GM19193 (cell line): ENCODE results near the gene NF1.

Experiments used
- POLR2A ChIP-seq: IDR thresholded peaks from 4 replicates; pipeline ENCODE4 v1.6.1; 2011; ENCODE audit not compliant: insufficient read depth, insufficient read length; ENCODE audit errors: extremely low read depth

The NF1 gene

GRCh38 chr17:31283841-31284240 lies 189.1 kb downstream of the NF1 start:
- no peak for TF ChIP-seq POLR2A

DNA sequence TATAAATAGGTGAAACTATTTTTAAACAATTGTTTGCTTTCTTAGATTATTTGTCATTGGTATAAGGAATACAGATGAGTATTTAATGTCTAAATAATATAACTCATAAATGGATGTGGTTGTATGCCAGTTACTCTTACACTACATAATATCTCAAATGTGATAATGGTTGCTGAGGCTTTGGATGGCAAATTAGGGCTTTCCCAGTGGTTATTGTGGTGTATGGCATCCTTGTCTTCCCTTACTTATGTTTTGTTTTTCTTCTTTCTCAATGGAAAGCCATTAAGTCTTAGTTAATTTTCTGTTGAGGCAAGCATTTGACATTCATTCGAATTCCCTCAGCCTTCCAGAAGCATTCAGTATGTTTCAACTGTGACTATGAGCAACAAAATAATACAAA lies 191.8 kb downstream of the NF1 start:
- no peak for TF ChIP-seq POLR2A

DNA sequence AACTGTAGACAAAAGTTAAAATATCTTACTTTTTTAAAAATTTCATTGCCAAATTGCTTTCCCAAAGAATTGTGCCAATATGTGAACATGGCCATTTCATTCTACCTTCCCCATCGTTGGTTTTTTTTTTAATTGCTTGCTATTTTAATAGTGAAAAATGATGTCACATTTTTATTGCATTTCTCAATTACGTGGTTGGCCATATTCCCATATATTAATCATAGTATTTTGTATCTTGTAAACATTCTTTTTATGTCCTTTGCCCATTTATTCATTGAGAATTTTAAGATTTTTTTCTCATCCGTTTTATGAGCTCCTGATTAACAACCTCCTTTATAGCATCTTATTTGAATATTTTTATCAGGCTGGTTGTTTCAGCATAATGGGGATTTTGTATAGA lies 195.0 kb downstream of the NF1 start:
- no peak for TF ChIP-seq POLR2A

DNA sequence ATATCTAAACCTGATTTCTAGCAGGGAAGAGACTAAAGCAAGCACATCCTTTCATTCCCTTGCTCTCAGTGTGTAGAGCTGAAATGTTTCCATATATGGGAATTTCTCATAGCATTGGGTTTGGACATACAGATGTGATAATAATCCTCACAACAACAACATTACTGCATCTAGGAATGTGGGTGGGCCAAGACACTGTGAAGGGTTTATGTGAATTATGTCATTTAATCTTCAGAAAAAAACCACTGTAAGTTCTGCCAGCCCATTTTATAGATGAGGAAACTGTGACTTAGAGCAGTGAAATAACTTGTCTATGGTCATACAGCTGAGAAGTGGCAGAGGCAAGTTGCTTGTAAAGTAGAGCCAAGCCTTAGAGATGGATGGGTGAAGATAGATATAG lies 197.0 kb downstream of the NF1 start:
- TF ChIP-seq POLR2A, result no peak

DNA sequence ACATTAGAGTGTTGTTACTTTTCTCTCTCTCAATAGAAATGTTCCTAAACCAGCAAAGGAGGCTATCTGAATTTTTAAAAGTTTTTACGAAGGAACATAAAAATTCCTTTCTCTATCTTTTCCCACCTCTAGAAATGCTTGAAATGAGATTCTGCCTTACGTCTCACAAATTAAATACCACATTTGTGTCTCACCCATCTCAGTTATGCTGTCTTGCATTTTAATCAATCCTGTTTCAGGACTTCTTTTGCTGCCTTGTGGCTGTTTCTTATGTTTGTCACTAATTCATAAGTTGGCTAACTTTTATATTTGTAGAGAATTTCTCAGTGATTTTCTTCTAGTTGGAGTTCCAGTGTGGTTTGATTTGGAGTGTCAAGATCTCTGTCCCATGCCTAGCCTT lies 198.8 kb downstream of the NF1 start:
- TF ChIP-seq POLR2A, result no peak

DNA sequence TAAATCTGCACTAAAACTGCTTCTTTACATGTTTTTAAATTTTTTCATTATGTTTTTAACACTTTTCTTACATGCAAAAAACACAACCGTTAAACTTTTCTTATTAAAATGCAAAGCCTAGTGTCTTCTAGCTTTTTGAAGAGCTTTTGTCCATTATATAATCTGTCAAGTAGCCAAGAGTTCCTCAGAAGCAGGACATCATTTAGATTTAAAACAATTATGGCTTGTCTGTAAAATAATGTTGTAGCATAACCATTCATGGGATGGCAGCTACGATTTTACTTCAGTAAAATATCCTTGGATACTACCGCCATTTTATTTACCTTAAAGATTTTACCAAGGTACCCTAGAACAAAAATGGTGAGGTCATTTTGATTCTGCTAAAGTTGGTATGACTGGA lies 199.5 kb downstream of the NF1 start:
- TF ChIP-seq POLR2A, result no peak

- TF ChIP-seq POLR2A, result no peak
Observed at GRCh38 chr17:31294820-31295488, 200.2 kb downstream of the NF1 start.

DNA sequence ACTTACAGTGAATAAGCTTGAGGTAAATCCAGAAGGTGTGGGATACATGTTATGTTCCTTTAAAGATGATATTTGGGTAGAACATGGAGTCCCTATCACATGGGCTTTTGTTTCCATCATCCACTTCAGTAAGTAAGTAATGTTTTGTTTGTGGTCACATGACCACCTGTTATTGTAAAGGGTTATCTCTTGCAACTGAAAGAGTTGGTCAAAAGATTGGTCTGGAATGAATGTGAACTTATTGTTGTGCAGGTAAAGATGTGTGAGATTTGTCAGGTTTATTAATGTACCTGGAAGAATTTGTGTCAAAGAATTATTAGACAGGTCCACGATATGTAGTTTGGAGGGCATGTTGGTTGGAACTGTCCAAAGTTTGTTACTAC lies 200.7 kb downstream of the NF1 start:
- no peak for TF ChIP-seq POLR2A

GRCh38 chr17:31296142-31296541 lies 201.4 kb downstream of the NF1 start:
- no peak for TF ChIP-seq POLR2A

DNA sequence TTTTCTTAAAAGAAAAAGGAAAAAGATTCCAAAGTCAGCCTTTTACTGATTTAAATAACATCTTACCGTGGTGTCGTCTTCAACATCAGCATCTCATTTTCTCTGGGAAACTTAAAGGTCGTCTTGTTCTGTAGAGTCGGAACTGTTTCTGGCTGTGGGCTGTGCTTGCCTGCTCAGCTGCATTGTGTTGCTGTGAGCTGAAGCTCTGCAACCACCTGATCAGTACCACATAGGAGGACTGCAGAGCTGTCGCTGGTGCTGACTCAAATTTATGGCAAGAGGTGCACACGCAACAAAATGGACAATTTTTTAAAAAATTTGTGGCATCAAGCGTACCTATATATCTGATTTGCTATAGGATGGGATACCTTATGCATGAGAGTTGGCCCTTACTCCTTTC lies 202.3 kb downstream of the NF1 start, which contains the start of gene OMG:
Gene OMG, minus strand, starts transcription at position 150 of the 400 bp plus-strand sequence. CDS start 908 bp downstream, outside the sequence.
- TF ChIP-seq POLR2A, result no peak

- TF ChIP-seq POLR2A, result no peak
Observed at GRCh38 chr17:31299624-31300023, 204.8 kb downstream of the NF1 start.

- no peak for TF ChIP-seq POLR2A
Observed at GRCh38 chr17:31307640-31308039, 212.9 kb downstream of the NF1 start.

GRCh38 chr17:31308372-31309334 lies 213.9 kb downstream of the NF1 start:
- no peak for TF ChIP-seq POLR2A

DNA sequence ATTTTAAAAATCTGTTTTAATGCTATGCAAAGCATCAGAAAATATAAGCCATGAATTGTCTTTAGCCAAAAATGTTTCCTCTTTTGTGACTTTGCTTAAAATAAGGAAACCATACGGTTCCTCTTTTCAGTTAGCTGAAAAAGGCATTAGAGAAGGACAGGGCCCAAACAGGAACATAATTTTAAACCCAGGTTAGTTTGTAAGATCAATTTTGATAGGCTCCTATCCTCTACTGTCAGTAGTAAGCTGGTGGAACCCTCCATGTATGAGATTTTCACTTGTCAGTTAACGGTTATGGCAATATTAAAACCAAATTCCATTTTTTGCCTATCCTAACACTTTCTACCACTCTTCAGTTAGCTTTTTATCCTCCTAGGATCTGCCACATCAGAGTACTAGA lies 214.8 kb downstream of the NF1 start:
- no peak for TF ChIP-seq POLR2A

- TF ChIP-seq POLR2A, result no peak
Observed at GRCh38 chr17:31310260-31310659, 215.5 kb downstream of the NF1 start.

- peak; percentile 9 for TF ChIP-seq POLR2A
Observed at GRCh38 chr17:31310886-31311285, 216.1 kb downstream of the NF1 start.

GRCh38 chr17:31311526-31311925 lies 216.7 kb downstream of the NF1 start:
- TF ChIP-seq POLR2A, result no peak
